Upper lobe of left lung (tissue), 6 donors: ENCODE data around the gene FOXQ1. TPM values are rescaled to one million over a fixed set of nuclear protein-coding genes. Genes with fewer than 3 reads are reported as not detected.

Experiments used
- ATAC-seq, 2 donors: fragments of 200-7000 bp; cut with Tn5 transposase; one replicate each; pipeline ENCODE4 v1.9.1; 2022; ENCODE audit warnings: mild to moderate bottlenecking in 2 of 2, moderate library complexity in 2 of 2; ENCODE audit not compliant: low FRiP score in 2 of 2
- DNase-seq, 2 donors: peaks; one replicate each; pipeline ENCODE4 v3.0.0-alpha.2; 2019 to 2020
- H3K27ac ChIP-seq, 4 donors: fragments of 200-600 bp; sonication (generic); one replicate each; pipeline ENCODE4 v1.5.1; 2016 to 2019
- H3K27me3 ChIP-seq, 4 donors: fragments of 200-600 bp; sonication (generic); one replicate each; pipeline ENCODE4 v1.5.1; 2017 to 2019
- H3K36me3 ChIP-seq, 4 donors: fragments of 200-600 bp; sonication (generic); one replicate each; pipeline ENCODE4 v1.5.1; 2016 to 2019
- H3K4me1 ChIP-seq, 4 donors: fragments of 200-600 bp; sonication (generic); one replicate each; pipeline ENCODE4 v1.5.1; 2018 to 2019
- H3K4me3 ChIP-seq, 4 donors: fragments of 200-600 bp; sonication (generic); one replicate each; pipeline ENCODE4 v1.5.1; 2017 to 2019; ENCODE audit warnings: mild to moderate bottlenecking in 2 of 4, moderate library complexity in 1 of 4
- H3K9me3 ChIP-seq, 4 donors: fragments of 200-600 bp; sonication (generic); one replicate each; pipeline ENCODE4 v1.5.1; 2018 to 2019
- EP300 ChIP-seq, 4 donors: sonication (generic); formaldehyde crosslinking; IDR thresholded peaks; one replicate each; pipeline ENCODE4 v1.5.1; 2017; ENCODE audit warnings: antibody characterized with exemption in 4 of 4, control low read depth in 2 of 4
- POLR2A ChIP-seq, 4 donors: fragments of 450-650 bp; IDR thresholded peaks; one replicate each; pipeline ENCODE4 v1.5.1; 2016 to 2017; ENCODE audit warnings: antibody characterized with exemption in 4 of 4, mild to moderate bottlenecking in 2 of 4
- POLR2AphosphoS5 ChIP-seq, 2 donors: sonication (generic); formaldehyde crosslinking; IDR thresholded peaks; one replicate each; pipeline ENCODE4 v1.5.1; 2017; ENCODE audit warnings: antibody characterized with exemption in 2 of 2
- WGBS, 2 donors: methylation state at CpG; one replicate each; pipeline ENCODE4 v1.1.5; 2017 to 2018; 5-methylcytosine and 5-hydroxymethylcytosine counted together
- total RNA-seq, 6 donors: library from RNA; depleted of rRNA in 4 of 6; stranded (reverse); fragments of >200 nt in 4 of 6; gene quantifications; one replicate each; pipeline versions ENCODE4 v1.1.0 to v1.2.1, GENCODE V29; 2016 to 2021
- TF ChIP-seq, protein P1 (sequence below), 6 experiments: fragments of 450-650 bp in 4 of 6; fragments of 200-600 bp in 2 of 6; sonication (generic) in 2 of 6; IDR thresholded peaks; one replicate each; pipeline ENCODE4 v1.5.1; 2016 to 2019; ENCODE audit warnings: antibody characterized with exemption in 6 of 6
- donor health status: DM: no; HTN: no; CAD: no; lungs with moderate emphysema.
- donor health status: DM: no; HTN: yes; CAD: no; lungs with severe emphysema.

The FOXQ1 gene
- total RNA-seq, 6 donors from 2014 or later: 3.9 to 15.4 (median 10.3) TPM

GRCh38 chr6:1310628-1311399 is 1.1 kb upstream of the FOXQ1 start:
- Histone ChIP-seq H3K4me3 (peak overlapping the region in 3 of 4 donors; percentile 52 to 62 (median 59)), H3K36me3 (no peaks in the 10 kb centered on the region), H3K27me3 (peaks cover 0 to 28% (median 5%) of the 10 kb centered on the region in 4 donors), H3K27ac (peak overlapping the region; percentile 79 to 86 (median 84)), H3K4me1 (peaks cover 16 to 39% (median 26%) of the 10 kb centered on the region in 4 donors), H3K9me3 (no peaks in the 10 kb centered on the region)
- ATAC-seq (peak; percentile 41 to 64), DNase-seq (peak; percentile 67 to 88)
- TF ChIP-seq EP300 (IDR thresholded peaks at IDR 0.05) (no peak), POLR2A (IDR thresholded peaks at IDR 0.05) (peak in 1 of 4 donors; percentile 18)
- 3 to 6% methylated on average over 40 to 41 of the region's 43 CpGs for WGBS, 2 donors

- H3K4me3 ChIP-seq: peak overlapping the region; percentile 11 to 62 (median 56)
- TF ChIP-seq, protein P1, sequence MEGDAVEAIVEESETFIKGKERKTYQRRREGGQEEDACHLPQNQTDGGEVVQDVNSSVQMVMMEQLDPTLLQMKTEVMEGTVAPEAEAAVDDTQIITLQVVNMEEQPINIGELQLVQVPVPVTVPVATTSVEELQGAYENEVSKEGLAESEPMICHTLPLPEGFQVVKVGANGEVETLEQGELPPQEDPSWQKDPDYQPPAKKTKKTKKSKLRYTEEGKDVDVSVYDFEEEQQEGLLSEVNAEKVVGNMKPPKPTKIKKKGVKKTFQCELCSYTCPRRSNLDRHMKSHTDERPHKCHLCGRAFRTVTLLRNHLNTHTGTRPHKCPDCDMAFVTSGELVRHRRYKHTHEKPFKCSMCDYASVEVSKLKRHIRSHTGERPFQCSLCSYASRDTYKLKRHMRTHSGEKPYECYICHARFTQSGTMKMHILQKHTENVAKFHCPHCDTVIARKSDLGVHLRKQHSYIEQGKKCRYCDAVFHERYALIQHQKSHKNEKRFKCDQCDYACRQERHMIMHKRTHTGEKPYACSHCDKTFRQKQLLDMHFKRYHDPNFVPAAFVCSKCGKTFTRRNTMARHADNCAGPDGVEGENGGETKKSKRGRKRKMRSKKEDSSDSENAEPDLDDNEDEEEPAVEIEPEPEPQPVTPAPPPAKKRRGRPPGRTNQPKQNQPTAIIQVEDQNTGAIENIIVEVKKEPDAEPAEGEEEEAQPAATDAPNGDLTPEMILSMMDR (IDR thresholded peaks at IDR 0.05): peak in 1 of 6 experiments; percentile 2
- TF ChIP-seq POLR2AphosphoS5 (IDR thresholded peaks at IDR 0.05): no peak
- DNase-seq: no peak
- 0 to 3% methylated on average over 5 to 23 of the region's 25 CpGs for WGBS, 2 donors
- ATAC-seq: no peak
- no peaks in the 10 kb centered on the region for H3K9me3 ChIP-seq
- H3K27ac ChIP-seq: peak overlapping the region; percentile 79 to 86 (median 84)
- H3K27me3 ChIP-seq: peaks cover 0 to 28% (median 5%) of the 10 kb centered on the region in 4 donors
- H3K36me3 ChIP-seq: no peaks in the 10 kb centered on the region
- H3K4me1 ChIP-seq: peaks cover 20 to 48% (median 32%) of the 10 kb centered on the region in 4 donors
Observed at GRCh38 chr6:1312203-1312472, 240 bp downstream of the FOXQ1 start.

- ATAC-seq (peak in 1 of 2 donors; percentile 23), DNase-seq (peak in 1 of 2 donors; percentile 90)
- H3K9me3 ChIP-seq: no peaks in the 10 kb centered on the region
- H3K4me1 ChIP-seq: peaks cover 20 to 48% (median 32%) of the 10 kb centered on the region in 4 donors
- 1 to 4% methylated on average over 18 to 46 of the region's 109 CpGs for WGBS, 2 donors
- H3K27ac ChIP-seq: peak overlapping the region; percentile 79 to 86 (median 84)
- no peaks in the 10 kb centered on the region for H3K36me3 ChIP-seq
- H3K4me3 ChIP-seq: peak overlapping the region; percentile 45 to 62 (median 56)
- peaks cover 0 to 28% (median 5%) of the 10 kb centered on the region in 4 donors for H3K27me3 ChIP-seq
- TF ChIP-seq EP300 (IDR thresholded peaks at IDR 0.05) (no peak), POLR2A (IDR thresholded peaks at IDR 0.05) (no peak), POLR2AphosphoS5 (IDR thresholded peaks at IDR 0.05) (no peak)
- TF ChIP-seq, protein P1 (IDR thresholded peaks at IDR 0.05): no peak
Observed at GRCh38 chr6:1312473-1313367, 822 bp downstream of the FOXQ1 start.

DNA sequence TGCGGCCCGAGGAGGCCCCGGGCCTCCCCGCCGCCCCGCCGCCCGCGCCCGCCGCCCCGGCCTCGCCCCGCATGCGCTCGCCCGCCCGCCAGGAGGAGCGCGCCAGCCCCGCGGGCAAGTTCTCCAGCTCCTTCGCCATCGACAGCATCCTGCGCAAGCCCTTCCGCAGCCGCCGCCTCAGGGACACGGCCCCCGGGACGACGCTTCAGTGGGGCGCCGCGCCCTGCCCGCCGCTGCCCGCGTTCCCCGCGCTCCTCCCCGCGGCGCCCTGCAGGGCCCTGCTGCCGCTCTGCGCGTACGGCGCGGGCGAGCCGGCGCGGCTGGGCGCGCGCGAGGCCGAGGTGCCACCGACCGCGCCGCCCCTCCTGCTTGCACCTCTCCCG is 1.5 kb downstream of the FOXQ1 start:
- H3K27ac ChIP-seq: peak overlapping the region in 3 of 4 donors; percentile 84 to 86 (median 85)
- peak overlapping the region in 3 of 4 donors; percentile 52 to 62 (median 59) for H3K4me3 ChIP-seq
- no peaks in the 10 kb centered on the region for H3K36me3 ChIP-seq
- no peaks in the 10 kb centered on the region for H3K9me3 ChIP-seq
- whole genome bisulfite sequencing, 2 donors: 16% methylated on average over 10 of the region's 64 CpGs; no CpG with 5 or more reads in 1 of the 2 donors
- no peak for TF ChIP-seq POLR2AphosphoS5 (IDR thresholded peaks at IDR 0.05)
- no peak for TF ChIP-seq POLR2A (IDR thresholded peaks at IDR 0.05)
- TF ChIP-seq EP300 (IDR thresholded peaks at IDR 0.05): no peak
- TF ChIP-seq, protein P1 (IDR thresholded peaks at IDR 0.05): no peak
- peaks cover 0 to 28% (median 5%) of the 10 kb centered on the region in 4 donors for H3K27me3 ChIP-seq
- peaks cover 20 to 48% (median 32%) of the 10 kb centered on the region in 4 donors for H3K4me1 ChIP-seq
- no peak for DNase-seq
- no peak for ATAC-seq
